Measurements from ENCODE around the gene RALGPS1. TPM values are rescaled to one million over a fixed set of nuclear protein-coding genes. Genes with fewer than 3 reads are reported as not detected.

RALGPS1 gene
- total RNA-seq, 4 donors from 2014 or later, result 2.2 to 10.3 (median 5.4) TPM

- peak in 1 of 2 donors; percentile 55 for DNase-seq
- in situ Hi-C loops (cut with MboI; ENCODE audit: low sequenced_read_pairs in 4 of 4) (no loop called here), intact Hi-C loops (cut with DNase I; ENCODE audit: low total_unique reads) (loop anchor here (10.0 kb wide), 1 partner anchor 328 kb away; the partner anchor contains the start of gene ZBTB43)
- no peaks in the 10 kb centered on the region for H3K9me3 ChIP-seq
- H3K4me3 ChIP-seq, result peak overlapping the region in 2 of 4 donors; percentile 12 to 28
- peak in 1 of 2 donors; percentile 29 for ATAC-seq
- H3K4me1 ChIP-seq, result peaks cover 84 to 85% of the 10 kb centered on the region in 2 donors
- no peaks in the 10 kb centered on the region for H3K27me3 ChIP-seq
- H3K27ac ChIP-seq, result peak overlapping the region; percentile 92 to 98 (median 94)
- TF ChIP-seq CTCF (IDR thresholded peaks at IDR 0.05 in 4 of 5, conservative IDR thresholded peaks at IDR 0.05 in 1 of 5) (no peak), POLR2A (IDR thresholded peaks at IDR 0.05) (no peak)
- H3K36me3 ChIP-seq, result no peaks in the 10 kb centered on the region
Observed at GRCh38 chr9:127132921-127133647, 218.5 kb downstream of the RALGPS1 start.

DNA sequence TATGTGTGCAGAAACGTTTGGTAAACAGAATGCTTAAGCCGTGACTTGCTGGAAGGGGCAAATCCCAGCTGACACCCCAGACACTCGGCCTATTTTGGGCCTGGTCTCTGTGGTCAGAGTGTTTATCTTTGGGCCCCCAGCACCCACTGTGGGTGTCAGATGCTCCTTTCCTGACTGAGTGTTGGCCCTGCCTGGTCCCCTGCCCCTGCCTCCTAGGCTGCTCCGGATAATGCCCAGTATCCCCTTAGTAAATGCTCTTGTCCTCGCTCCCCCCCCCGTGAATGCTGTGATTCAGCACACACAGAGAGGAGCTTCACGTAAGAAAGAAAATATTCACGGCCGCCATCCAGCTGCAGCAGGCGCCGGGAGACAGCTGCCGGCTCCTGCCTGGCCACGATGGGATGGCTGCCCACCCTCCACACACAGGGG, 219.2 kb downstream of the RALGPS1 start:
- Histone ChIP-seq H3K4me1 (peaks cover 85 to 87% of the 10 kb centered on the region in 2 donors), H3K27me3 (no peaks in the 10 kb centered on the region), H3K4me3 (peak overlapping the region in 2 of 4 donors; percentile 12 to 28), H3K9me3 (no peaks in the 10 kb centered on the region), H3K27ac (peak overlapping the region; percentile 92 to 98 (median 94)), H3K36me3 (no peaks in the 10 kb centered on the region)
- peak; percentile 82 to 89 for DNase-seq
- intact Hi-C loops (cut with DNase I; ENCODE audit: low total_unique reads) (loop anchor here (10.0 kb wide), 1 partner anchor 329 kb away; the partner anchor contains the start of gene ZBTB43), in situ Hi-C loops (cut with MboI; ENCODE audit: low sequenced_read_pairs in 4 of 4) (no loop called here)
- peak; percentile 40 to 52 for ATAC-seq
- TF ChIP-seq POLR2A (IDR thresholded peaks at IDR 0.05) (peak; percentile 31 to 79), CTCF (IDR thresholded peaks at IDR 0.05 in 4 of 5, conservative IDR thresholded peaks at IDR 0.05 in 1 of 5) (no peak)

GRCh38 chr9:127135056-127135745, 220.6 kb downstream of the RALGPS1 start:
- in situ Hi-C loops (cut with MboI; ENCODE audit: low sequenced_read_pairs in 4 of 4) (no loop called here), intact Hi-C loops (cut with DNase I; ENCODE audit: low total_unique reads) (loop anchor here (10.0 kb wide), 1 partner anchor 330 kb away; the partner anchor contains the start of gene ZBTB43)
- Histone ChIP-seq H3K4me1 (peaks cover 84 to 86% of the 10 kb centered on the region in 2 donors), H3K36me3 (no peaks in the 10 kb centered on the region), H3K4me3 (no peak overlapping the region), H3K27me3 (no peaks in the 10 kb centered on the region), H3K27ac (peak overlapping the region; percentile 92 to 98 (median 94)), H3K9me3 (no peaks in the 10 kb centered on the region)
- ATAC-seq, result no peak
- no peak for DNase-seq
- TF ChIP-seq CTCF (IDR thresholded peaks at IDR 0.05 in 4 of 5, conservative IDR thresholded peaks at IDR 0.05 in 1 of 5), result no peak

- intact Hi-C loops (cut with DNase I; ENCODE audit: low total_unique reads), result loop anchor here (10.0 kb wide), 1 partner anchor 331 kb away; the partner anchor contains the start of gene ZBTB43
Observed at GRCh38 chr9:127136081-127136879, 221.7 kb downstream of the RALGPS1 start.

More at GRCh38 chr9:127136081-127136879, 221.7 kb downstream of the RALGPS1 start:
- no peak for TF ChIP-seq POLR2A (IDR thresholded peaks at IDR 0.05)
- no peak for TF ChIP-seq CTCF (IDR thresholded peaks at IDR 0.05 in 4 of 5, conservative IDR thresholded peaks at IDR 0.05 in 1 of 5)
- Histone ChIP-seq H3K9me3 (no peaks in the 10 kb centered on the region), H3K4me3 (no peak overlapping the region), H3K27me3 (no peaks in the 10 kb centered on the region), H3K4me1 (peaks cover 75 to 82% of the 10 kb centered on the region in 2 donors), H3K27ac (peak overlapping the region in 1 of 4 donors; percentile 98), H3K36me3 (no peaks in the 10 kb centered on the region)
- DNase-seq, result no peak
- ATAC-seq, result no peak
- in situ Hi-C loops (cut with MboI; ENCODE audit: low sequenced_read_pairs in 4 of 4), result no loop called here

Measured in gastrocnemius medialis (tissue), 4 donors.